Measurements from ENCODE around the gene TMPRSS4.
A peak's percentile ranks its signal among the peaks of the same experiment; 100 is the strongest.

Gene TMPRSS4

DNA sequence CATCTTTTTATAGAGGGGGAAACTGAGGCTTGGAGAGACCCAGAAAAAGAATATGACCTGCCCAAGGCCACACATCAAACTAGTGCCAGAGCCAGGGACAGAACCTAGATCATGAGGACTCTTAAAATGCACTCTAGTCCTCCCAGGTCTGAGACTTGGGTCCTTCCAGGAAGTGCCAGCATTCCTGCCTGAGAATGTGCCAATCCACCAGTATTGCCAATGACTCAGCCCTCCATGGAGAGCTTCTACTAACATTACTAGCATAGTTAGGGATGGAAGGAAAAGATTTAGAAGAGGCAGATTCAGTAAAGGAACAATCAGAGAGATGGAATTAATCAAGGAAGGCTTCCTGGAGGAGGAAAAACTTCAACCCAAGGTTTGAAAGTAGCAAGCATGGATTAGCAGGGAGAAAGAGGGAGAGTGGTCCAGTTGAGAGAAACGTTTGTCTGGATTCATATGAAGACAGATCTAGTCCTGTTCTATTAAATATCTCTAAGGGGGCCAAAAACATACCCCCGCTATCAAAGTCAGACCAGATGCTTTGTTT is 30.0 kb downstream of the TMPRSS4 start:
- no peak for DNase-seq

DNA sequence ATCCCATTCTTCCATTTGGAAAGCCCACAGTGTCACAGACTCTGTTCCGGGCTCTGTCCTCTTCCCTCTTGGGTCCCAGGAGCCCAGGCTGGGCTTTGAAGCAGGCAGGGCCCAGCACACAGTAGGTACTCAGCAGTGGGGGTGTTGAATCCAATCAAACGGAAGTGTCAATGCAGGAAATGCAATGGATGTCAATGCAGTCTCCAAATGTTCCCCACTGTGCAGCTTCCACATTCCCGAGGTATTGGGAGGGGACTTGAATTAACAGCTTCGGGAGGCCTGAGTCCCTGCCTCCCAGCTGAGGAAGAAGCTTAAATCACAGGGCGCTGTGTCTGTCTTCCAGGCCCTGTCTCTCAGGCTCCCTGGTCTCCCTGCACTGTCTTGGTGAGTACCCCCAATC is 31.6 kb downstream of the TMPRSS4 start:
- DNase-seq, result no peak

DNA sequence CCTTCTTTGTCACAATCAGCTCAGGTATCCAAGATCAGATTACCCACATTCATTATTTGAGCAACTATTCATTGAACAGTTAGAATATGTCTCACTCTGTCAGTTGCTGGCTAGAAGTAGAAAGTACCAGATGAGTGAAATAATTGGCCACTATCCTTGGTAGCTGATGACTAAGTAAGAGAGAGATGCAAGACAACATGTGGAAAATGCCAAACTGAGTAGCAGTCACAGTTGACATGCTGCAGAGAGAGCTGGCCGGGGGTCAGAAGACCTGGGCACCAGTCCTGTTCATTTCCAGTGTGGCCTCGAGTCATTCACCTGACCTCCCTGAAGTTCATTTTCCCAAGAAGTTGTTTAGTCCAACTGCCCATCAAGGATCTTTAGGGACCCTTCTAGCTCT is 32.4 kb downstream of the TMPRSS4 start:
- DNase-seq, result no peak

DNA sequence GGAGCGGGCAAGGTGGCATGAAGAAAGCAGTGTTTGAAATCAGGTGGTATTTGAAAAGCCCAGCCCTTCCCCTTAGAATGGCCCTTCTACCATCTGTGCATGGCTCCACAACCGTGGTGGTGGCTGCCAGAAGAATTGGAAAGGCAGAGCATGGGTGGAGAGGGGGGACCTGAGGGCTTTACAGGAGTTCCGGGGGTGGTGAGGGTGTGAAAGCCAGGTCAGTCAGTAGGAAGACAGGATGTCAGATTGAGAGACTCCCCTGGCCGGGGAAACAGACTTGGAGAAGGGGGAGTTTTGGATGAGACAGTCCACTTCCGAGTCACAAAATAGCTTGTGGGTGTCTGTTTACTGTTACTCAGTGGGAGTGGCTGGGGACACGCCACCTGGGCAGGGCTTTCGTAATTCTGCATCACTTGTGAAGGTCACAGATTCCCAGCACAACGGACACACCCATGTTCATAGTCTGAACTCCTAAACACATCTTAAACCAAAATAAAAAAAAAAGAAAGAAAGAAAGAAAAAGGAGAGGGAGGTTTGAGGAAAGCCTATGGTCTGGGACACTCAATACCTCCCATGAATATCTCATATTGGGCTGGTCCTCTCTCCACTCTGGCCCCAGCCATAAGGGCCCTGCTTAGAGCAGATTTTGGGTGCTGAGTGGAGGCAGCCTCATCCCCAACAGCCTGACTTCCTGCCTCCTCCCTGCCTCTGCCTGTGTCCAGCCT is 34.3 kb downstream of the TMPRSS4 start:
- no peak for DNase-seq

GRCh38 chr11:118111744-118112035 is 34.8 kb downstream of the TMPRSS4 start:
- no peak for DNase-seq

GRCh38 chr11:118112711-118113430 is 36.0 kb downstream of the TMPRSS4 start:
- no peak for DNase-seq

GRCh38 chr11:118114266-118114665 is 37.4 kb downstream of the TMPRSS4 start:
- no peak for DNase-seq

DNA sequence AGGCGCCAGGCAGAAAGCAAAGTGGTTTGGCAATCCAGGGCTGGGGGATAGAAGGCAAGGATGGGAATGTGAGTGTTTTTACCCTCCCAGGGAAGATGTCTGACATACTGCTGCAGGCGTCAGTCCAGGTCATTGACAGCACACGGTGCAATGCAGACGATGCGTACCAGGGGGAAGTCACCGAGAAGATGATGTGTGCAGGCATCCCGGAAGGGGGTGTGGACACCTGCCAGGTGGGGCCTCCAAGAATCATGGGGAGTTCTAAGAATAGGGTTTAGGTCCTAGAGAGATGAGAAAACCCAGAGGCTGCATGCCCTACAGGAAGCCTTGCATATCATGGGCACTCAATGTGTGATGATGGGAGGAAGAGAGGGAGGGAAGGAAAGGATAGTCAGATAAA is 38.2 kb downstream of the TMPRSS4 start:
- DNase-seq, result no peak

DNA sequence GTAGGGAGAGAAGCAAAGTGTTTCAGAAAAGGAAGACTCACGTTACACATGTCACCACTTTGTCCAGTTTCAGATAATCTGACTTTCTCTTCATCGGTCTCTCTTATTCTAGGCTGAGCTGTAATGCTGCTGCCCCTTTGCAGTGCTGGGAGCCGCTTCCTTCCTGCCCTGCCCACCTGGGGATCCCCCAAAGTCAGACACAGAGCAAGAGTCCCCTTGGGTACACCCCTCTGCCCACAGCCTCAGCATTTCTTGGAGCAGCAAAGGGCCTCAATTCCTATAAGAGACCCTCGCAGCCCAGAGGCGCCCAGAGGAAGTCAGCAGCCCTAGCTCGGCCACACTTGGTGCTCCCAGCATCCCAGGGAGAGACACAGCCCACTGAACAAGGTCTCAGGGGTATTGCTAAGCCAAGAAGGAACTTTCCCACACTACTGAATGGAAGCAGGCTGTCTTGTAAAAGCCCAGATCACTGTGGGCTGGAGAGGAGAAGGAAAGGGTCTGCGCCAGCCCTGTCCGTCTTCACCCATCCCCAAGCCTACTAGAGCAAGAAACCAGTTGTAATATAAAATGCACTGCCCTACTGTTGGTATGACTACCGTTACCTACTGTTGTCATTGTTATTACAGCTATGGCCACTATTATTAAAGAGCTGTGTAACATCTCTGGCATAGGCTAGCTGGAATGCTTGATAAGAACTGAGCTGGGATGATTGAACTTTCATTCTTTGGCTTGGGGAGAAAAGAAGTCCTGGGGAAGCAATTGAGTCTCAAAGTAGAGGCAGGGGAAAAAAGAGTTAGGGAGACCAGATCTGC is 41.1 kb downstream of the TMPRSS4 start:
- peak; percentile 4 for DNase-seq

- no peak for DNase-seq
Observed at GRCh38 chr11:118120793-118121192, 43.9 kb downstream of the TMPRSS4 start.

GRCh38 chr11:118124929-118125535 is 48.2 kb downstream of the TMPRSS4 start:
- DNase-seq, result no peak

GRCh38 chr11:118126082-118126838 is 49.4 kb downstream of the TMPRSS4 start:
- no peak for DNase-seq

DNA sequence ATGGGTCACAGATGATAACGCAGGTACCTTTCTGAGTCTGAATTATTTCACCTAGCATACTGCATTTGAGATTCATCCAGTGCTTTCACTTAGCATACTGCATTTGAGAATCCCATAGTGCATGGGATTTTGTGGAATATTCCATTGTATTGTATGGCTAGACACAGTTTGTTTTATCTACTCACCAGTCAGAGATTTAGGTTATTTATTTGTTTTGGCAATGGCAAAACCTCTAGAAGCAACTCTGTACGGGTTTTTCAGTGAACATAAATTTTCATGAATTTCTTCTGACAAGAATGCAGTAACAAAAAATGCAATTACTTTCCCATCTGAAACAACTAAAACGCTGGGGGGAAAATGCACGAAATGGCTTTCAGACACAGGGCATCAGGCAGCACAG is 51.4 kb downstream of the TMPRSS4 start:
- no peak for DNase-seq

DNA sequence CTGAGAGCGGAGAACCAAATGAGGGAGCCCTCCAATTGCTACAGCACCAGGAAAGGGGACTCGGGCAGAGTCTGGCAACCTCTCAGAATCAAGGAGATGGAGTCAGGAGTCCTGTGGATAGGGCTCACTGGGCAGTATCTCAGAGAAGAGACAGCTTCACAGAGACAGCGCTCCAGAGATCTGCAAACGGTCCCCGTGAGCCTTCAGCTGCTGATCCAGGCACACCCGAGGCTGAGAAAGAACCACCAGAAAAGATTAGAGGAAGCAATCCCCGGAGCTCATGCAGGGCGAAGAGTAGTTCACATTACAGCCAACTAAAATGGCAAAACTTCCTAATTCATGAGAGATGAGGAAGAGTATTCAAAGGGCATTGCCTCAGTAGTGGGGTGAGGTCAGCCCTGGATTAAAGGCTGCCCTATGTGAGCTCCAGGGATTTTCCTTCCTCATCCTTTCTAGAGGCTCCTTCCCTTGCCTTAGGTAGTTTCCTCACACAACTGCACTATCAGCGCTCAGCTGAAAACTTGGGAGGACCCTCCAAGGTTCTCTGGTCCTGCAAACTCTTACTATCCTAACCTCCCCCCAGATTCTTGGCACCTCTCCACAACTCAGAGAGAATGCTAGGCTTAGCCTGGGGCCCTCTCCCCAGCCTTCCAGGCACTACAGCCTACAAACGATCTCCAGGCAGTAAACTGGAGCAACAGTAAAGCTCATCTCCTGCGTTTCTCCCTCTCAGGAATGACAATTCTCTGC is 52.0 kb downstream of the TMPRSS4 start:
- no peak for DNase-seq

- DNase-seq, result no peak
Observed at GRCh38 chr11:118129471-118130172, 52.7 kb downstream of the TMPRSS4 start.

GRCh38 chr11:118132385-118133151 is 55.7 kb downstream of the TMPRSS4 start:
- DNase-seq, result no peak

GRCh38 chr11:118133816-118134215 is 56.9 kb downstream of the TMPRSS4 start:
- DNase-seq, result no peak

DNA sequence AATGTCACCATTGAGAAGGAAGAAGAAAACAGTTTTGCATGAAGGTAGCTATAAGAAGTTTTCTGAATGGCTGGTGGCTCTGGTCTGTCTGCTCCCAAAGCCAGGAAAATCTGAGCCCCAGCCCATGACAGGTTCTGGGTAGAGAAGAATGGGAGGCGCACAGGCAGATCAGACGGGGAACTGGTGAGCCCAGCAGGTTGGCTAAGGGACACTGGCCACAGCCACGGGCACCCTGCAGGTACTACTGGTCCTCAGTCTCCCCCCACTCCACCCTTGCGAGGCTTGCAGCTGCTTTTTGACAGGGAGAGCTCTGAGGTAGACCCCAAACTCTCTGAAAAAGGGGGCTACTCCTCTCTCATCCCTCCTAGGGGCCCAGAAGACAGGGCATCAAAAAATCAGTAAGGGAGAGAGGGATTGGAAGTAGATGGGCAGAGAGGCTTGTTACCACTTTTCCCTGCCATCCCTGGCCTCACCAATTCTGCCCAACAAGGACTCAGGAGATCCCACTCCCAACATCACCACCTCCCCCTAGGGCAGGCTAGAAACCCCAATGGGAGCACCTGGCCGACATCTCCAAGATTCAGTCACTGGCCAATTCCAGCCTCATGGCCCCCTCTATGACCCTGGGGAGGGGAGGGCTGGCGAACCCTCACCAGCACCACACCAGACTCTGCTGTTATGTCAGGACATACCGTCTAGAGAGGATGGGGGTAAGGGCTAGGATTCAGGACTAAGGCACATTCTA is 58.3 kb downstream of the TMPRSS4 start:
- DNase-seq, result no peak

- DNase-seq, result no peak
Observed at GRCh38 chr11:118135796-118136165, 58.9 kb downstream of the TMPRSS4 start.
